Right ventricle myocardium inferior (tissue), 1 donor: Measurements from ENCODE around the gene HPS4. TPM values are rescaled to one million over a fixed set of nuclear protein-coding genes. Genes with fewer than 3 reads are reported as not detected.

ENCODE experiments used
- ATAC-seq: fragments of 200-7000 bp; cut with Tn5 transposase; one replicate; pipeline ENCODE4 v1.9.1; 2020; ENCODE audit warnings: mild to moderate bottlenecking, moderate library complexity
- DNase-seq: peaks from one replicate; pipeline ENCODE4 v3.0.0; 2021; ENCODE audit errors: missing footprints
- intact Hi-C: fragments of 100-400 bp; cut with DNase I; formaldehyde crosslinking; loops from one replicate; pipeline ENCODE4 v1.11.0; 2022
- total RNA-seq: library from RNA; stranded (reverse); fragmentation: NEBNext Ultra II Directional; extraction: Animal tissue kit (Norgen Biotek cat#: 25700); gene quantifications from one replicate; pipeline ENCODE4 v1.2.1, GENCODE V29; 2021
- donor health status: DM: no; HTN: yes; CAD: no; lungs with severe emphysema.

The HPS4 gene
- total RNA-seq, 1 donor from 2014 or later, result 8.5 TPM

DNA sequence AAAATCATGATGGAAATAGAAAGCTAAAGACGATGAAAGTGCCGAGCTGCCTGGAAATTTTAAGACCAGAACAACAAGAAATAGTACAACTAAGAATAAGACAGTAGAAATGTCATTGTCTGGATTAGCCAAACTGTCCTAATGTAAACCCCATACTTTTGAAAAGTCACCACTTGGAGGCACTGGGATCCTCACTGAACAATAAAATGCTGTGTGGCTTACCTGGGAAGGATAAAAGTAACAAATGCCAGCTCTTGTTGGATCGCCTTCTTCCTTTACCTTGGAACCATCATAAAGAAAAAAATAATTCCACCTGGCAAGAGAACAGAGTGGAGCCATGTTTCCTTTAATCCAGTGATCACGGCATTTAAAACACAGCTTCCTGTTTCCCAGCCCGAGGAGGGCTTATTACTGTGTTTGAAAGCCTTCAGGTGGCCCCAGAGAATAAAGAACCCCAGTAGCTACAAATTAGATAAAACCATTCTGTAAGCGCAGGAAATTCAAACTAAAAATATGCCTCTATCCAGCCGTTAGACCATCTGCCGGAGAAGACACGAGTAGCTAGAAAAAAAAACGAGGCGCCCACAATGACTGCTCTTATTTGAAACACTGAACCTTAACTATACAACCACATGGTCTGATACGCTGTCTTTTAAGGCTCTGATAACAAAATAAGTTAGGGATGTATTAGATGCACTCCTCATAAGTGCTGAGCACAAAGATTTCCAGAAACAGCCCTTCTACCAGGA lies 4.4 kb downstream of the HPS4 start:
- intact Hi-C loops, result no loop called here
- ATAC-seq (no peak), DNase-seq (no peak)

DNA sequence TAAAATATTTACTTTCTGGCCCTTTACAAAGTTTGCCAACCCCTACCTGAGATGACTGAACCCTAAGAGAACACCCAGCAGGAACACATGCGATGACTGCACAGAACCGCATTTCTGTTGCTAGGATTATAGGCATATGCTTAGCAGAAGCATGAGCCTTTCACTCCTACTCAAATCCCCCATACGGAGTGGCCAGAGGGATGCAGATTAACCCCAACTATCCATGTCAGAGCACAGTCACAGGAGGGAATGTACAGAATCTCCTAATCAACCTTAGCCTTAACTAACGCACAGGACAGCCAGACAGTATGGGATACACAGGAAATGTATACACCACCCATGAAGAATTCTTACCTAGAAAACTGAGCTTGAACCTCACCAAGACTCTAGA lies 6.2 kb downstream of the HPS4 start:
- intact Hi-C loops, result no loop called here
- DNase-seq, result no peak
- ATAC-seq, result no peak

DNA sequence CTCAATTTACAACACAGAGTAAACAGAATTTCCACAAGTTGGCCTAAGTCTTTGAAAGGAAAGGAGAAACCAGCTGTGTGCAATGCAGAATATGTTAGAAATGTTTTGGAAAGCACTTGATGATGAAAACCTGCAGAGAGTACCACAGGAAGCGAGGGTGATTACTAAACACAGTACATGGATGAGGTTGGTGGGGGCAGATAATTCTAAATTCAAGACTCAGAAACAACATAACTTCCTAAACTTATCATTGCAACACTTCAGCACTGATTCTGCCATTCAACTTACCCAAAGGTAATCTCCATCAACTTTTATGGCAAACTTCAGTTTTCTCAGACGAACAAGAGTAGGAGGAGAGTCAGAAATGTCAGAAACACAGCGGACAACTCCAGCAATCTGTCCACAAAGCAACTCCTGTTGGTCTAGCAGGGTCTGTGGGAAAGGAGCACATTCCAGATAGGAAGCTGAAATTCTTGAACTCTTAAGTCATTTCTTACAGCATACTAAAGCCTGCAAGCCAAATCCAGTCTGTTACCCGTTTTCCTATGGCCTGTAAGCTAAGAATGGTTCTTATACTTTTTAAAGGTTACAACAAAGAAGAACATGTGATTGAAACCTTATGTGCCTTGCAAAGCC lies 6.8 kb downstream of the HPS4 start:
- intact Hi-C loops, result no loop called here
- DNase-seq (no peak), ATAC-seq (no peak)

DNA sequence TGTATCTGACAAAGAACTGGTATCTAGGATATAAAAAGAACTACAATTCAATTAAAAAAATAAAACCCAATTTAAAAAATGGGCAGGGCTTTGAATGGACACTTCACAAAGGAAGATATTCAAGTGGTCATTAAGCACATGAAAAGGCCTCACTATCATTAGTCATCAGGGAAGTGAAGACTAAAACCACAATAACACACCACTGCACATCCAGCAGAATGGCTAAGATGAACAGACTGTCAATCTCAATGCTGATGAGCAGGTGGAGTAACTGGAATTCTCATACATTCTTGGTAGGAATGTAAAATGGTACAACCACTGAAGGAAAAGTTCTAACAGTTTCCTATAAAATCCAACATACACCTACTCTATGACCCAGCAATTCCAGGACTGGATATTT lies 8.9 kb downstream of the HPS4 start:
- intact Hi-C loops, result no loop called here
- DNase-seq, result no peak
- ATAC-seq, result no peak

DNA sequence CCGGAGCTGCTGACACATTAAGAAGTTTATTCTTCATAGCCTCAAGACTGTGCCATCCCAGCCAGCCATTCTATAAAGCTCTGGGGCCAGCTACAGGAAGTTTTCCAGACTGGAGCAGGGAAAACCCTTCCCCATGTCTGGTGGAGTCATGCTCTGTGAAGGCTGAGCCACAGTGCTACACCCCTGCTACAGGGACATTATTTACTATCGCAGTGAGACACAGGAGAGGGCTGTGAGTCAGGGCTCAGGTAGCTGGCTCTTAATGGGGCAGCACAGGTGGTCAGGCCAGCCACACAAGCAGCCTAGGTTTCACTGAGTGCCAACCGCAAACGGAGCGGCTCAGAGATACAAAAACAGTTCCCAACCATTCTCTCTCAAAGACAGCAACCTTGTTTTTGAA lies 12.1 kb downstream of the HPS4 start:
- intact Hi-C loops, result no loop called here
- DNase-seq (no peak), ATAC-seq (no peak)

DNA sequence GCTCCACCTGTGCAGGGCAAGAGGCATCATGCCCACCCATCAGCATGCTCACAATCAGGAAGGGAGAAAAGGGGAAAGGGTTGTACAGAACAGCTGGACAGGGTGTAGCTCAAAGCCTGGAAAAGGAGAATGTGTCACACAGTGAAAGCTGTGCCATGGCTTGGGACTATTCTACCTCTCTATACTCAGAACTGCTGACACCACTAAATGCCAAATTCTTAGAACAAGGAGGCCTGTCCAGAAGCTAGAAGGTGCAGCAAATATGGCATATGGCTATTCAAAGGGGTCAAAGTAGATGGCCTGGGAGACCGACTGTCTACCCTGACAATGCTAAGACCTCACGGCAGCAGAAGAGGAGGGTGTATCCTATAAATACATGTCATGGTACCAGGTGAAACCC lies 12.8 kb downstream of the HPS4 start:
- intact Hi-C loops, result no loop called here
- ATAC-seq (no peak), DNase-seq (no peak)

DNA sequence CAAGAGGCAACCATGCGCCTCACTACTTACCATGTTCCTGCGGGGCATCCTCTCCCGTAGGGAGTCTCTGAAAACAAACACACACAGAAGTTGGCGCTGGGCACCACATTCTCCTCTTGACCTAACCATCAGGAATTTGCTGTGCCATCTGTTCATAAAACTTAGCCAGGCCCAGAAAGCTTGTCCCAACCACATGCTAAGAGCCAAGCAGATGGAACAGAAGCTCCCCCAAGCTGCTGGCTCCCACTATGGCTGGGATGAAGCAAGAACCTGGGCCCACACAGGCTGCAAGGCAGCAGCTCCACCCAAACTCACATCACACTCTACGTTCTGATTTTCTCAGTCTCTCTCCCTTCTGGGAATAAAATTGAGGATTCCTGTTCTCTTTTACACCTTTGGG lies 17.4 kb downstream of the HPS4 start:
- intact Hi-C loops, result no loop called here
- ATAC-seq, result no peak
- DNase-seq, result no peak

DNA sequence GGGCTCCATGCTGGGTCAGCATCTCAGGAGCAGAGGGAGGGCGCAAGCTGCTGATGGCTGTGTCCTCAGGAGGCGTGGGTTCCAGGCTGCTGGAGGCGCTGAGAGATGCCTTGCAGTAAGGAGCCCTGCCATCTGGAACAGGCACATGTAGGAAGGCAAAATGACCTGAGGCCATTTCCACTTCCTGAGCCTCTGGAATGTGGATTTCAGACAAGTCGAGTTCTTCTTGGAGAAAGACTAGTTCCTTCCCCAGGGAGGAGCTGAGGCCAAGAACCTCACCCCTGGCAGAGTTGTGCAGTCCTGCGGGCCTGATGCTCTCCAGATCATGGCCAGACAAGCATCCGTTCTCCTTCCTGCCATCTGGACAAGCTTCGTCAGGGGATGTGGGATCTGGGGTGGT lies 19.3 kb downstream of the HPS4 start:
- peak; percentile 62 for ATAC-seq
- DNase-seq, result no peak
- intact Hi-C loops, result no loop called here

DNA sequence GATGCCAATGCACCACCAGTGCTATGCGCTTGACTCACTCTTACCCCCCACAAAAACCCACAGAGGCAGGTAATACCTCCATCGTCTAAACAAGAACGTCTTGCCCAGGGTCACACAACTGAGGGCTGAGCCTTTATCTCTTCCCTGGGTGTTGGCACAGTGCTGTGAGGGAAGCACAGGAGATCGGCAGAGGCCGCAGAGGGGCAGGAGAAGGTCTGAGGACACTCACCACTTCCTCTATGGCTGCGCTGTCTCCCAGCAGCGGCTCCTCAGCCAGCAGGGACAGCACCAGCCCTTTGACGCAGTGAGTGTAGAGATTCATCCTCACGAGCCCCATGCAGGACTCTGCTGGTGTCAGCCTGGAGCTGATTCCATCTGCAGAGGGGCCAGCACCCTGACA lies 19.9 kb downstream of the HPS4 start:
- ATAC-seq, result no peak

DNA sequence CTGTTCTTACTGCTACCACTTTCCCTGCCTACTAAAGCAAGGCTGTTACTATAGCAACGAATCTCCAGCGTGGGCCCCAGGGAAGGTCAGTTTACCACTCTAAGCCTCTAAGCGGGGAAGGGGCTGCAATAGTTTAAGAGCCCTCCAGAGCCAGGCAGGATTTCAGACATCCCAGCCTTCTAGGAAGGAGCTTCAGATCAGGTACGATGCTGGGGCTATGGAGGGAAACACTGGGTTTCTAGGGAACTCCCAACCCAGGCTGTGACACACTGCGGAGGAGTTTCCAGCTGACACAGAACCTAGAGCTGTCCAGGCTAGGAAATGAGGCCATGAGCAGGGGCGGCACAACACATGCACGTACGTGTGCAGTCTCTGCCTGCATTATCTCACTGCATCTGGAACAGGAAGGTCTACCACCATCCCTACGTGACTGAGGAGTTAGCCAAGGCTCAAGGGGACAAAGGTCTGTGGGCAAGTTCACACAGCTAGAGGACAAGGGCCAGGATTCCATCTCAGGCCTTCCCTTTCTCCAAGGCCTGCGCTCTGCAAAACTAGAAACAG lies 20.4 kb downstream of the HPS4 start:
- ATAC-seq, result no peak
- no peak for DNase-seq
- intact Hi-C loops, result no loop called here

More for the DNA sequence above, 19.9 kb downstream of the HPS4 start:
- intact Hi-C loops, result no loop called here
- no peak for DNase-seq

DNA sequence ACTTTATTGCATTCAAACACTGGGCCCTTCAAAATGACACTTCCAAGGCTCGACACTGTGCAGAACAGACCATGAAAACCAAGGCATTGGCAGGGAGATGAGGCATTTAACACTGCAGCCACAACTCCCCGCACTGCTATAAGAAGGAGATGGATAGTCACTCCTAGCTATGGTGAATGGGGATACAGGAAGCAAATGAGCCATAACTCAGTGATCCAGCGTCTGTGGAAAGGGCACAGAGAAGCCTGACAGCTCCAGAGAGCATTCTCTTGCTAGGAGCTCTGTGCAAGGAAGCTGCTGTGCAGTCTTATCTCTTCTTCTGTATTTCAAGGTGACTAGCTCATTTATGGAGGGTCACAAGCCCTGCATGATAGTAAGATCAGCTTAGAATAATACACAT lies 20.9 kb downstream of the HPS4 start:
- DNase-seq (no peak), ATAC-seq (no peak)
- intact Hi-C loops, result no loop called here

DNA sequence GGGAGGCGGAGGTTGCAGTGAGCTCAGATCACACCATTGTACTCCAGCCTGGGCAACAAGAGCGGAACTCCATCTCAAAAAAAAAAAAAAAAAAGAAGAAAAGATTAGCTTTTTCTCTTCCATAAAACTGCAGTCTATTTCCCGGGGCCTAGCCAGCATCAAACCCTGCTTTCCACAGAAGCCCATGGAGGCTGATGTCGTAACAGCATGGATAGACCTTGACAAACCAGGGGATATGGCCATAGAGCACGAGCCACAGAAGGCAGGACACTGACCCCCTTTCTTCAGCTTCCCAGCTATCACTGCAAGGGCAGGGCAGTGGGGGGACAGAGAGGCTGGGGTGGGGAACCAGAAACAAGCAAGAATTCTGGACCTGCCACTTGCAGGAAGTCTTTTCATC lies 21.5 kb downstream of the HPS4 start:
- no peak for DNase-seq
- no peak for ATAC-seq
- intact Hi-C loops, result no loop called here

DNA sequence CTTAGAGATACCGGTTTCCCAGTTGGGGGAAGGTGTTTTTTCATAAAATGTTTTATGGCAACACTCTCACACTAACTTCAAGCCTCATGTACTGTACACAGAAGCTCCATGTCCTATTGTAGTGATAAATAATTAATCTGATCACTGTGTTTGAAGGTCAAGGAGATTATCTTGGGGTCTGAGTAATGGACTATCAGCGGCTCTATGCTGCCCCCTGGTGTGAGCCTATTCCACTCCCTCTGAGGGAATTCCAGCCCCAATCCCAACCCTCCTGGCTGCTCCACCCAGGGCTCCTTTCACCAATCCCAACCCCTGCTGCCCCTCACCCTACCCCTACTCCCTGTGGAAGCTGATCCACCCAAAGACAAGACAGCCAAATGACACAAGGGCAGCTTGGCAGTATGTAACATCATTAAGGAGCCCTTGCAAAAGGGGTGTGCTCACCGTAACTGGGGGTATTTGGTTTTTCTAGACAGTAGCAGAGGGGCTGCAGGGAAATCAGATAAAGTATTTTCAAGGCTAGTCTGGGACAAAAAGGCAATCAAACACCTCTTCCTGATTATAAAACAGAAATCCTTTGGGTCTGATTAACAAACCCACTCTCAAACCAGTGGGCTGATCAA lies 22.3 kb downstream of the HPS4 start:
- DNase-seq, result peak; percentile 58
- intact Hi-C loops, result loop anchor here (2.0 kb wide), 2 partner anchors 62 to 96 kb away; no protein-coding TSS in a partner anchor
- ATAC-seq, result peak; percentile 47

DNA sequence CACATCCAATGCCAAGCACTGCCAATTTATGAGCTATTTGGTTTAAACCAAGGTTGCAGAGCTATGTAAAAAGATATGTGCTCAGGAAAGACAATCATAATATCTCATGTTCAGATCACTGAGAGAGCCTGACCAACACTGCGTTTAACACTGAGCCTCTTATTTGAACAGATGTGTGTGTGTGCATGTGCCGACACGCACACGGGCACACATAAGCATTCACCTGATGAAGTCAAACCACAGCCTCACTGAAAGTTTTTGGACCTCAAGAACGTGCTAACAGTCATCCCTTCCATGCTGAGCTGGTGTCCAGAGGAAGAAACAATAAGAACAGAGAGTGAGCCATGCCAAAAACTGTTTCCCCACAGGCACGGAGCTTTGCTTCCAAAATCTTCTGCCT lies 23.4 kb downstream of the HPS4 start:
- DNase-seq (no peak), ATAC-seq (no peak)
- intact Hi-C loops, result loop anchor here (2.0 kb wide), 2 partner anchors 61 to 95 kb away; no protein-coding TSS in a partner anchor

DNA sequence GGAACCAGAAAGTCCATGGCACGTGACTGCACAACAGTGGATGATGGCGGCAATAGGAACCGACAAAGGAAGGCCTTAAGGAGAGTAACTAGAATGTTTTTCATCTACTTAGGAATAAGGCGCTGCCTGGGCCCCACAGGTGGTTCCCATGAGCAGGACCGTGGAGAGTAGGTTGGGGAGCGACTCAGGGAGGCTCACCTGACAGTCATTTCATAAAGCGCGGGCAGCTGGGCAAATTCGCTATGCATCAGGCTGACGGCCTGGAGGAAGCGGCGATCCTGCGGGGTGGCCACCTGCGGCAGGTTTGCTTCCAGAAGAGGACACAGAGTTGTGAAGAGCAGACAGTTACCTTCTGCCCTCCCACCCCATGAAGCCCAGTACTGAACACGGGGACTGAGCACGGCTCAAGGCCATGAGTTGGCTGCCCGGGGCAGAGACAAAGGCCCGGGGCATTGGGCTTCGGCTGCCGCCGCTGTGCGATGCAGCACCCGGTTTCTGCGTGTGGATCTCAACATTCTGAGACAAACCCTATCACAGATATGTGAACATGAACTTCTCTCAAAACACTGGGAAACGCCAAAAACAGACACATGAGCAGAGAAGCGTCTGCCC lies 25.8 kb downstream of the HPS4 start:
- intact Hi-C loops, result no loop called here
- DNase-seq, result no peak
- no peak for ATAC-seq

DNA sequence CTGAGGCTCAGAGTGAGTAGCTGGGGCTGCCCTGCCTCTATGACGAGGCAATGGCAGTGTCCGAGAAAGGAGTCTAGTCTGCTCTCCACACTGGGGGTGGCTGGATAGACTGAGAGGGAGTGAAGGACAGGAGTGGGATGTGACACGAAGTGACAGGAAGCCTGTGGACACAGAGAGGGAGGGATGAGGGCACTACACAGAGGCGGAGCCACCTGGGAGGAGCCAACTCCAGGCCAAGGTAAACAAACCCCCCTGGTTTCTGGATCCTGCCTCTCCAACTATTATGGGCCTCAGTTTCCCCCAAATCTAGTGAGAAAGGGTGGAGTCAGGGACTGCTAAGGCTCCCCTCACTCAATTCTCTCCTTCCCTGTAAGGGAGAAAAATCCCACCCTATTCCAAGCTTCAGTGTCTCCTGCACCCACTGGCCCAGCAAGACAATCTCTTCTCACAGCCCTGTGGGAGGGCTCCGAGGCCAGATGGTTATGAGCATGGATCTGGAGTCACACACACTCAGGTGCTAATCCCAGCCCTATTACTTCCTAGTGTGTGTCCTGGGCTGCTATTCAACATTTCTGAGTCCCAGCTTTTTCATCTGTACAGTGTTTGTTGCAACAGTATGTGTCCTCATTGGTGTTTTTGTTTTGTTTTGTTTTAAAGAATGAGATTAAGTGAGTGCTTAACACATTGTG lies 29.6 kb downstream of the HPS4 start:
- DNase-seq (no peak), ATAC-seq (no peak)
- intact Hi-C loops, result no loop called here

DNA sequence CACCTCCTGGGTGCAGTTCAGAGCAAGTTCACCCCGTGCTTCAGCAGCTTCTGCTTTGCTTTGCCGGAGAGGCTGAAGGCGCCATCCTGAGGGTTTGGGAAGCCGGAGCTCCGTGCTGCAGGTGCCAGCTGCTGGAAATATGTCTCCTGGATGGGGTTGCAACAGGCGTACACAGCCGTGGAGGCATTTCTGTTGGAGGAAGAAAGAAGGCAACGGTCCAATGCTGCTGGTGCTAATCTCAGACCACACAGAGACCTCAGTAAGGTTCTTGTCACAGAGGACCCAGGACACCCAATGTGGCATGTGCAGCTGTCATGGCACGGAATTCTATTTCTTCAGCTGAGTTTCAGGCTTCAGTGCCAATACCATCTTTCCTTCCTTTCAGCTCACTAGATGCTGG lies 30.4 kb downstream of the HPS4 start:
- DNase-seq, result no peak
- no peak for ATAC-seq
- intact Hi-C loops, result no loop called here

DNA sequence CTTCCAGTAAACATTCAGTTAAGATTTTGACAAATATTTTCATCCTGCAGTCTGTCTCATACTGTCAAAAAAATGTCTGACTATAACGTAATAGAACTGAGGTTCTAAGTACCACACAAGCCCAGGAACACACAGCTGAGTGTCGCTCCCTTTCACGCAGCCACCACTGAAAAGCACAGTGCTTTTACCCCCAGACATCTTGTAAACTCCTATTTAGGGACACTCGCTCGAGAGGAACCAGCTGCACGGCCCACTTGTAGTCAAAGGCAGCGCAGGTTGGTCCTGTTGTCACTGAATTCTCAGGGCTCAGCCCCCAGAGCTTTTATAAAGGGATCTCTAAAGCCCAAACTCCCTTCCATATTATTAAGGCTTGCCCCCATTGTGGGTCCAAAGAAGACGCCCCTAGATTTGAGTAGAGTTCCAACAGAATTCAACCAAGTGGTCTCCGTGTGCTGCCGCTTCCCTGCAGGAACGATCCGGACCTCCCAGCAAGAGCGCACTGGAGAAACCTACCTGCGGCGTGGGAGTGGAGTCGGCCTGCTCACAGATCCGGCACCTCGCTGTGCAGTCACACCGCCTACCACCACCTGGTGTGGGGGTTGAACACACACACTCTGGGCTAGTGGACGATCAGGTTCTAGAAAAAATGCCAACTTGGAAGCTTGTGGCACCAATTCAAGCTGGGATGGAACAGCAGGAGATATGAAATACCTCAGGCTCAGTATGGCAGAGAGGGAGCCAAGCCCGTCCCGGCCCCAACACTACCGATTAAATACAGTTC lies 31.2 kb downstream of the HPS4 start:
- ATAC-seq (no peak), DNase-seq (no peak)
- intact Hi-C loops, result no loop called here
